ENCODE results near the gene PIK3R3.

DNA sequence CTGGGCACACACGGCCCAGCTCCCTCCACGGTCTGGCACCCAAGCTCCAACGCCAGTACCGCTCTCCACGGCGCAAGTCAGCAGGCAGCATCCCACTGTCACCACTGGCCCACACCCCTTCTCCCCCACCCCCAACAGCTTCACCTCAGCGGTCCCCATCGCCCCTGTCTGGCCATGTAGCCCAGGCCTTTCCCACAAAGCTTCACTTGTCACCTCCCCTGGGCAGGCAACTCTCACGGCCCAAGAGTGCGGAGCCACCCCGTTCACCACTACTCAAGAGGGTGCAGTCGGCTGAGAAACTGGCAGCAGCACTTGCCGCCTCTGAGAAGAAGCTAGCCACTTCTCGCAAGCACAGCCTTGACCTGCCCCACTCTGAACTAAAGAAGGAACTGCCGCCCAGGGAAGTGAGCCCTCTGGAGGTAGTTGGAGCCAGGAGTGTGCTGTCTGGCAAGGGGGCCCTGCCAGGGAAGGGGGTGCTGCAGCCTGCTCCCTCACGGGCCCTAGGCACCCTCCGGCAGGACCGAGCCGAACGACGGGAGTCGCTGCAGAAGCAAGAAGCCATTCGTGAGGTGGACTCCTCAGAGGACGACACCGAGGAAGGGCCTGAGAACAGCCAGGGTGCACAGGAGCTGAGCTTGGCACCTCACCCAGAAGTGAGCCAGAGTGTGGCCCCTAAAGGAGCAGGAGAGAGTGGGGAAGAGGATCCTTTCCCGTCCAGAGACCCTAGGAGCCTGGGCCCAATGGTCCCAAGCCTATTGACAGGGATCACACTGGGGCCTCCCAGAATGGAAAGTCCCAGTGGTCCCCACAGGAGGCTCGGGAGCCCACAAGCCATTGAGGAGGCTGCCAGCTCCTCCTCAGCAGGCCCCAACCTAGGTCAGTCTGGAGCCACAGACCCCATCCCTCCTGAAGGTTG is 97.6 kb downstream of the PIK3R3 start:
- TF ChIP-seq MAX (IDR thresholded peaks at IDR 0.05) (no peak), TAF1 (IDR thresholded peaks at IDR 0.05; ENCODE audit: low read depth) (no peak), YY1 (IDR thresholded peaks at IDR 0.05; ENCODE audit: low read depth) (no peak), NFIC (IDR thresholded peaks at IDR 0.05) (no peak), EP300 (IDR thresholded peaks at IDR 0.05; ENCODE audit: borderline replicate concordance) (no peak), CEBPB (IDR thresholded peaks at IDR 0.05) (no peak), CREB1 (IDR thresholded peaks at IDR 0.05; ENCODE audit: low read depth) (no peak), USF1 (IDR thresholded peaks at IDR 0.05) (no peak), FOXM1 (IDR thresholded peaks at IDR 0.05; ENCODE audit: borderline replicate concordance, low read depth) (no peak)
- TF ChIP-seq, protein P1, sequence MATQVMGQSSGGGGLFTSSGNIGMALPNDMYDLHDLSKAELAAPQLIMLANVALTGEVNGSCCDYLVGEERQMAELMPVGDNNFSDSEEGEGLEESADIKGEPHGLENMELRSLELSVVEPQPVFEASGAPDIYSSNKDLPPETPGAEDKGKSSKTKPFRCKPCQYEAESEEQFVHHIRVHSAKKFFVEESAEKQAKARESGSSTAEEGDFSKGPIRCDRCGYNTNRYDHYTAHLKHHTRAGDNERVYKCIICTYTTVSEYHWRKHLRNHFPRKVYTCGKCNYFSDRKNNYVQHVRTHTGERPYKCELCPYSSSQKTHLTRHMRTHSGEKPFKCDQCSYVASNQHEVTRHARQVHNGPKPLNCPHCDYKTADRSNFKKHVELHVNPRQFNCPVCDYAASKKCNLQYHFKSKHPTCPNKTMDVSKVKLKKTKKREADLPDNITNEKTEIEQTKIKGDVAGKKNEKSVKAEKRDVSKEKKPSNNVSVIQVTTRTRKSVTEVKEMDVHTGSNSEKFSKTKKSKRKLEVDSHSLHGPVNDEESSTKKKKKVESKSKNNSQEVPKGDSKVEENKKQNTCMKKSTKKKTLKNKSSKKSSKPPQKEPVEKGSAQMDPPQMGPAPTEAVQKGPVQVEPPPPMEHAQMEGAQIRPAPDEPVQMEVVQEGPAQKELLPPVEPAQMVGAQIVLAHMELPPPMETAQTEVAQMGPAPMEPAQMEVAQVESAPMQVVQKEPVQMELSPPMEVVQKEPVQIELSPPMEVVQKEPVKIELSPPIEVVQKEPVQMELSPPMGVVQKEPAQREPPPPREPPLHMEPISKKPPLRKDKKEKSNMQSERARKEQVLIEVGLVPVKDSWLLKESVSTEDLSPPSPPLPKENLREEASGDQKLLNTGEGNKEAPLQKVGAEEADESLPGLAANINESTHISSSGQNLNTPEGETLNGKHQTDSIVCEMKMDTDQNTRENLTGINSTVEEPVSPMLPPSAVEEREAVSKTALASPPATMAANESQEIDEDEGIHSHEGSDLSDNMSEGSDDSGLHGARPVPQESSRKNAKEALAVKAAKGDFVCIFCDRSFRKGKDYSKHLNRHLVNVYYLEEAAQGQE (IDR thresholded peaks at IDR 0.05; ENCODE audit: low read depth) = no peak

Data from Ishikawa (cell line).